ENCODE measurements around the gene ENOX1. TPM values are rescaled to one million over a fixed set of nuclear protein-coding genes. Genes with fewer than 3 reads are reported as not detected.

Gene ENOX1
- total and polyA plus RNA-seq, 9 of the 15 experiments (the other 6 are each of a cell fraction or from before 2014, with no cell fraction given), result not detected

- ChIA-PET POLR2A (no interaction called here), CTCF (ENCODE audit: low intra/inter-chr PET ratio) (no interaction called here)
- H3K4me3 ChIP-seq, result no peak overlapping the region
- H3K27ac ChIP-seq (ENCODE audit: extremely low read depth, low read depth, low read length), result no peak overlapping the region
- no peak for TF ChIP-seq FOXA3 (CRISPR knock-in tag; conservative IDR thresholded peaks at IDR 0.05 in 1 of 2, IDR thresholded peaks at IDR 0.05 in 1 of 2)
- no peak for TF ChIP-seq NCOA6 (IDR thresholded peaks at IDR 0.05)
- no peak for TF ChIP-seq SIN3A (IDR thresholded peaks at IDR 0.05; ENCODE audit: borderline replicate concordance in 2 of 2, control insufficient read depth in 1 of 2, low read depth in 2 of 2, low read length in 2 of 2)
- TF ChIP-seq ZNF143 (CRISPR knock-in tag; IDR thresholded peaks at IDR 0.05), result no peak
- no peak for TF ChIP-seq CBX2 (IDR thresholded peaks at IDR 0.05; ENCODE audit: insufficient read depth, low read length, poor library complexity, severe bottlenecking)
- TF ChIP-seq AFF4 (CRISPR knock-in tag; IDR thresholded peaks at IDR 0.05), result no peak
- TF ChIP-seq, protein P1, sequence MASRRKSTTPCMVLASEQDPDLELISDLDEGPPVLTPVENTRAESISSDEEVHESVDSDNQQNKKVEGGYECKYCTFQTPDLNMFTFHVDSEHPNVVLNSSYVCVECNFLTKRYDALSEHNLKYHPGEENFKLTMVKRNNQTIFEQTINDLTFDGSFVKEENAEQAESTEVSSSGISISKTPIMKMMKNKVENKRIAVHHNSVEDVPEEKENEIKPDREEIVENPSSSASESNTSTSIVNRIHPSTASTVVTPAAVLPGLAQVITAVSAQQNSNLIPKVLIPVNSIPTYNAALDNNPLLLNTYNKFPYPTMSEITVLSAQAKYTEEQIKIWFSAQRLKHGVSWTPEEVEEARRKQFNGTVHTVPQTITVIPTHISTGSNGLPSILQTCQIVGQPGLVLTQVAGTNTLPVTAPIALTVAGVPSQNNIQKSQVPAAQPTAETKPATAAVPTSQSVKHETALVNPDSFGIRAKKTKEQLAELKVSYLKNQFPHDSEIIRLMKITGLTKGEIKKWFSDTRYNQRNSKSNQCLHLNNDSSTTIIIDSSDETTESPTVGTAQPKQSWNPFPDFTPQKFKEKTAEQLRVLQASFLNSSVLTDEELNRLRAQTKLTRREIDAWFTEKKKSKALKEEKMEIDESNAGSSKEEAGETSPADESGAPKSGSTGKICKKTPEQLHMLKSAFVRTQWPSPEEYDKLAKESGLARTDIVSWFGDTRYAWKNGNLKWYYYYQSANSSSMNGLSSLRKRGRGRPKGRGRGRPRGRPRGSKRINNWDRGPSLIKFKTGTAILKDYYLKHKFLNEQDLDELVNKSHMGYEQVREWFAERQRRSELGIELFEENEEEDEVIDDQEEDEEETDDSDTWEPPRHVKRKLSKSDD (conservative IDR thresholded peaks at IDR 0.05; ENCODE audit: low read length), result no peak
- TF ChIP-seq EHMT2 (IDR thresholded peaks at IDR 0.05), result no peak
- no peak for TF ChIP-seq SRSF7 (optimal IDR thresholded peaks at IDR 0.05; ENCODE audit: low read depth, low read length)
- intact Hi-C loops (cut with micrococcal nuclease), result no loop called here
- H3K36me3 ChIP-seq (ENCODE audit: control insufficient read depth, insufficient read depth, low read length), result no peaks in the 10 kb centered on the region
- H3K79me2 ChIP-seq (ENCODE audit: control insufficient read depth, insufficient read depth, low read length), result no peaks in the 10 kb centered on the region
- WGBS (ENCODE audit: insufficient coverage, low coverage, missing lambda C conversion rate), result 0% methylated on average over 3 of the region's 3 CpGs
- ATAC-seq, result no peak
- BruUV-seq (replicated peaks), result no TSS peak
- no peak for DNase-seq (ENCODE audit: extremely low read depth in 1 of 4, low spot score in 3 of 4)
- no peaks in the 10 kb centered on the region for H3K27me3 ChIP-seq (ENCODE audit: control insufficient read depth in 2 of 2, insufficient read depth in 2 of 2, low read length in 2 of 2)
- H3K4me1 ChIP-seq (replicated peaks in 1 of 2; ENCODE audit: control insufficient read depth in 2 of 2, insufficient read depth in 2 of 2, low read length in 2 of 2), result no peaks in the 10 kb centered on the region
- H3K4me2 ChIP-seq (ENCODE audit: insufficient read depth, low read length), result no peak overlapping the region
- no peaks in the 10 kb centered on the region for H4K20me1 ChIP-seq (replicated peaks; ENCODE audit: control insufficient read depth, insufficient read depth, low read length)
- no peak overlapping the region for H3K9ac ChIP-seq (ENCODE audit: insufficient read depth in 1 of 2, low read depth in 2 of 2, low read length in 2 of 2)
- in situ Hi-C loops (cut with MboI), result no loop called here
- no peaks in the 10 kb centered on the region for H3K9me1 ChIP-seq (ENCODE audit: control insufficient read depth, insufficient read depth, low read length)
- FAIRE-seq, result no peak
- H3K9me3 ChIP-seq (replicated peaks; ENCODE audit: control insufficient read depth, insufficient read depth, low read depth, low read length), result no peaks in the 10 kb centered on the region
- no peak overlapping the region for H2AFZ ChIP-seq (ENCODE audit: low read depth, low read length)
These were observed 555.8 kb downstream of the ENOX1 start for GRCh38 chr13:43230989-43231388.
